Activated CD8-positive, alpha-beta memory T cell treated with anti-CD3 and anti-CD28 coated beads, Interleukin-2, amount 10 ng/mL, durations not matched to agents 7 days and 5 days (primary cell): ENCODE data around the gene EDA. TPM values are rescaled to one million over a fixed set of nuclear protein-coding genes. Genes with fewer than 3 reads are reported as not detected.

Source experiments
- ATAC-seq: fragments of 150-1000 bp; cut with Tn5 transposase; one replicate; pipeline ENCODE4 v1.10.0; 2021; ENCODE audit warnings: moderate library complexity
- CTCF ChIA-PET: fragments of 350-600 bp; sonication (Branson Sonifier 250); formaldehyde crosslinking; loops from one replicate; lab custom pipeline; 2021; ENCODE audit warnings: antibody characterized with exemption; lab: Charles Lee
- DNase-seq: peaks from one replicate; pipeline ENCODE4 v3.0.0-alpha.2; 2020
- H3K27ac Mint-ChIP-seq: one replicate; pipeline ENCODE4 v1.8.0; 2021; ENCODE audit warnings: mild to moderate bottlenecking, mixed read lengths
- H3K27me3 Mint-ChIP-seq: one replicate; pipeline ENCODE4 v1.8.0; 2021; ENCODE audit warnings: mixed read lengths
- H3K36me3 Mint-ChIP-seq: one replicate; pipeline ENCODE4 v1.8.0; 2021; ENCODE audit warnings: mild to moderate bottlenecking, mixed read lengths
- H3K4me1 Mint-ChIP-seq: one replicate; pipeline ENCODE4 v1.8.0; 2021; ENCODE audit warnings: mixed read lengths
- H3K4me3 Mint-ChIP-seq: one replicate; pipeline ENCODE4 v1.8.0; 2021; ENCODE audit warnings: mild to moderate bottlenecking, moderate library complexity, mixed read lengths
- H3K9me3 Mint-ChIP-seq: one replicate; pipeline ENCODE4 v1.8.0; 2022; ENCODE audit warnings: low read depth, mixed read lengths
- total RNA-seq, 2 experiments: library from RNA; stranded (reverse); gene quantifications; one replicate each; pipeline ENCODE4 v1.2.3, GENCODE V29; 2021

Gene EDA
- total RNA-seq, 2 experiments from 2014 or later: 0.79 to 0.96 TPM

DNA sequence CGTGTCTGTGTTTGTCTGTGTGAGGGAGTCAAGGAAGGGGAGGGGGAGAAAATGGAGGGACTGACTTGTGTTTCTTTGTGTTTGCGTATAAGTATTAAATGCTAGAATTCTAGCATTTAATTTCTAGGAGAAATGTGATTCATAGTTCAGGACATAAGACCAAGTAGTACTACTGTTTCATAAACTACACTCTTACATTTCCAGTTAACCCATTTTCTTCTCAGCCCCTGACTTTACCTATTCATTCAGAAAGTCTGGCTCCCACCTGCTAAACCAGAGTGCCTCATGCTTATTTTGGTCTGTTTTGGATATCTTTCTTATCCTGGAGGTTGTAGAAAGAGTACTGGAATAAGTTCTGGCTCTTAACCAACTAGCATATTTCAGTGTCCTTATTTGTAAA, 14.2 kb downstream of the EDA start:
- ATAC-seq (no peak), DNase-seq (no peak)
- CTCF ChIA-PET: no interaction called here
- Mint-ChIP-seq H3K27ac (no peak overlapping the region), H3K36me3 (no peaks in the 10 kb centered on the region), H3K4me3 (no peak overlapping the region), H3K27me3 (no peaks in the 10 kb centered on the region), H3K9me3 (no peaks in the 10 kb centered on the region), H3K4me1 (peaks cover 2% of the 10 kb centered on the region)

DNA sequence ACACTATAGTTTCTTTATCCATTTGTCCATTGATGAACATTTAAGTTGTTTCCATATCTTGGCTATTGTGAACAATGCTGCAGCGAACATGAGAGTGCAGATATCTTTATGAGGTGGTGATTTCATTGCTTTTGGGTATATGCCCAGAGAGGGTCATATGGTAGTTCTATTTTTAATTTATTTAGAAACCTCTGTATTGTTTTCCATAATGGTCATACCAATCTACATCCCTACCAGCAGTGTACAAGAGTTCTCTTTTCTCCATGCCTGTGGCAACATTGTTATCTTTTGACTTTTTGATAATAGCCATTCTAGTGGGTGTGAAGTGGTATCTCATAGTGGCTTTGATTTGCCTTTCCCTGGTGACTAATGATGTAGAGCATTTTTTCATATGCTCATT, 48.8 kb downstream of the EDA start:
- Mint-ChIP-seq H3K36me3 (no peaks in the 10 kb centered on the region), H3K4me3 (no peak overlapping the region), H3K27me3 (no peaks in the 10 kb centered on the region), H3K9me3 (no peaks in the 10 kb centered on the region), H3K27ac (no peak overlapping the region), H3K4me1 (no peaks in the 10 kb centered on the region)
- no peak for ATAC-seq
- no peak for DNase-seq
- CTCF ChIA-PET: no interaction called here

DNA sequence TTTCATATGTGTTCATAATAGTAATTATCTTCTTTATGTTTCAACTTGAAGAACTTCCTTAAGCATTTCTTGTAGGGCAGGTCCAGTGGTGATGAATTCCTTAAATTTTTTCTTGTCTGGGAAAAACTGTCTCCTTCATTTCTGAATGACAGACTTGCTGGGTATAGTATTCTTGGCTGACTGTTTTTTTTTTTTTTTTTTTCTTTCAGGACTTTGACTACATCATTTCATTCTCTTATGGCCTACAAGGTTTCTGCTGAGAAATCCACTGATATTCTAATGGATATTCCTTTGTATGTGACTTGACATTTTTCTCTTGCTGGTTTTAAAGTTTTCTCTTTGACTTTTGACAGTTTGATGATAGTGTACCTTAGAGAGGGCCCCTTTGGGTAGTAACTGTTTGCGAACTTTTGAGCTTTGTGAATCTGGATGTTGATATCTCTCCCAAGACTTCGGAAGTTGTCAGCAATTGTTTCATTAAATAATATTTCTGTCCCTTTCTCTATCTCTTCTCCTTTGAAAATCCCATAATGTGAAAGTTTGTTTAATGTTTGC, 54.2 kb downstream of the EDA start:
- CTCF ChIA-PET: no interaction called here
- ATAC-seq (no peak), DNase-seq (no peak)
- no peaks in the 10 kb centered on the region for H3K4me1 Mint-ChIP-seq
- H3K36me3 Mint-ChIP-seq: peaks cover 1% of the 10 kb centered on the region
- H3K27ac Mint-ChIP-seq: no peak overlapping the region
- no peaks in the 10 kb centered on the region for H3K27me3 Mint-ChIP-seq
- no peak overlapping the region for H3K4me3 Mint-ChIP-seq
- H3K9me3 Mint-ChIP-seq: peaks cover 3% of the 10 kb centered on the region

DNA sequence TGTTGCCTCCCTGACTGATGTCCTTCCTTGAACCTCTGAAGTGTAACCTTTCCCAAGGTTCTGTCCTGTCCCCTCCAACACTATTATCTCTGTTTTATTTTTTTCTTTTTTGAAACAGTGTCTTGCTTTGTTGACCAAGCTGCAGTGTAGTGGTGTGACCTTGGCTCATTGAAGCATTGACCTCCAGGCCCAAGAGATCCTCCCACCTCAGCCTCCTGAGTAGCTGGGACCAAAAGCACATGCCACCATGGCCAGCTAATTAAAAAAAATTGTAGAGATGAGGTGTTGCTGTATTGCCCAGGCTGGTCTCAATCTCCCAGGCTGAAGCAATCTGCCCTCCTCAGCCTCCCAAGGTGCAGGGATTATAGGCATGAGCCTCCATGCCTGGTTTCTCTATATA, 59.0 kb downstream of the EDA start:
- ATAC-seq: no peak
- Mint-ChIP-seq H3K27ac (no peak overlapping the region), H3K36me3 (peaks cover 1% of the 10 kb centered on the region), H3K4me1 (no peaks in the 10 kb centered on the region), H3K4me3 (no peak overlapping the region), H3K9me3 (peaks cover 6% of the 10 kb centered on the region), H3K27me3 (no peaks in the 10 kb centered on the region)
- CTCF ChIA-PET: no interaction called here
- DNase-seq: no peak

DNA sequence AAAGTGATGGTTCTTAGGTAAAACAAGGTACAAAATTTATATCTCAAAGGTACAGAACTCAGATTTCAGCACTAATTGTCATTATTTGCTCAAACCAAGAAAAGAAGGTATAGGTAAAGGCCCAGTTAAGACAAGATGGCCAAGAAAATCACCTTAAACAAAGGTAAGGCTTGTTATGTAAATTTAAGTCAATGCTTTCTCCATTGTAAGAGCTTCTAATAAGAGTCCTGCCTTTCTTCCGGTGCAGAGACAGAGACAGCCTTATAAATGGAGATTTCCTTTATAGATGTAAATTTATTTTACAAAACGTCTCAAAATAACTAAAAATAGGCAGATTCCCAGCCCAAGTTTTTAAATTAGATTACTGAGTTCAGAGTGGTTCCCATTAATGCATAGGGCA, 89.9 kb downstream of the EDA start:
- no peak overlapping the region for H3K27ac Mint-ChIP-seq
- H3K36me3 Mint-ChIP-seq: no peaks in the 10 kb centered on the region
- no peak for DNase-seq
- CTCF ChIA-PET: no interaction called here
- ATAC-seq: no peak
- H3K4me3 Mint-ChIP-seq: no peak overlapping the region
- no peaks in the 10 kb centered on the region for H3K27me3 Mint-ChIP-seq
- peaks cover 2% of the 10 kb centered on the region for H3K9me3 Mint-ChIP-seq
- H3K4me1 Mint-ChIP-seq: no peaks in the 10 kb centered on the region

DNA sequence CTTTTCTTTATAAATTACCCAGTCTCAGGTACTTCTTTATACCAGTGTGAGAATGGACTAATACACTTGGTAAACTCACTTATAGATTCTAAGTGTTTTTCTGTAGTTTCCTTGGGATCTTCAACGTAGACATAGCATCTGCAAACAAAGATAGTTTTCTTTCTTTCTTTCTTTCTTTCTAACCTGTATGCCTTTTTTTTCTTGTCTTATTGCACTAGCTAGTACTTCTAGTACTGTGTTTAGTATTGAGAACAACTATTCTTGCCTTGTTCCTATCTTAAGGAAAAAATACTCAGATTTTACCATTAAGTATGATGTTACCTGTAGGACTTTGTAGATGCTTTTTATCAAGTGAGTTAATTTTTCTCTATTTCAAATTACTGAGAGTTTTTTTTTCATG, 102.2 kb downstream of the EDA start:
- Mint-ChIP-seq H3K4me1 (no peaks in the 10 kb centered on the region), H3K27ac (no peak overlapping the region)

DNA sequence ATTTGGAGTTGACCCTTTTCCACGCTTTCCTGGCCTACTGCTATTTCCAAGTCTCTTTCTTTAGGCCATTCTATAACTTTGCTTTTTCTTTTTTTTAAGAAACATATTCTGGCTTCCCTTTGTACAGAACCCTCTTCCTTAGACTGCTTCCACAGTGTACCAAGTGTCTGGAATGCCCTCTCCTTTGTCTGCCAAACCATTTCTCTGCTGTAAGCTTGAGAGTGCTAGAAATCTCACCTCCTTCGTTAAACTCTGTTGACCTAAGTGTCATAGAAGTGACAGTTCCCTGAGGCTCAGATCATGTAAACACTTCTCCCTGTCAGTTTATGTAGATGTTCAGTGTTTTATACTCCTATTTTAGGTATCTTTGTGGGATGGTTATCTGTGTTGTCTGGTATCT, 108.4 kb downstream of the EDA start:
- H3K36me3 Mint-ChIP-seq: no peaks in the 10 kb centered on the region
- CTCF ChIA-PET: no interaction called here
- no peak overlapping the region for H3K27ac Mint-ChIP-seq
- H3K4me1 Mint-ChIP-seq: no peaks in the 10 kb centered on the region
- H3K4me3 Mint-ChIP-seq: no peak overlapping the region
- H3K27me3 Mint-ChIP-seq: no peaks in the 10 kb centered on the region
- ATAC-seq (no peak), DNase-seq (no peak)
- no peaks in the 10 kb centered on the region for H3K9me3 Mint-ChIP-seq

More for the DNA sequence above, 102.2 kb downstream of the EDA start:
- CTCF ChIA-PET: no interaction called here
- H3K4me3 Mint-ChIP-seq: no peak overlapping the region
- no peak for ATAC-seq
- no peak for DNase-seq
- H3K27me3 Mint-ChIP-seq: no peaks in the 10 kb centered on the region
- peaks cover 2% of the 10 kb centered on the region for H3K9me3 Mint-ChIP-seq
- no peaks in the 10 kb centered on the region for H3K36me3 Mint-ChIP-seq

DNA sequence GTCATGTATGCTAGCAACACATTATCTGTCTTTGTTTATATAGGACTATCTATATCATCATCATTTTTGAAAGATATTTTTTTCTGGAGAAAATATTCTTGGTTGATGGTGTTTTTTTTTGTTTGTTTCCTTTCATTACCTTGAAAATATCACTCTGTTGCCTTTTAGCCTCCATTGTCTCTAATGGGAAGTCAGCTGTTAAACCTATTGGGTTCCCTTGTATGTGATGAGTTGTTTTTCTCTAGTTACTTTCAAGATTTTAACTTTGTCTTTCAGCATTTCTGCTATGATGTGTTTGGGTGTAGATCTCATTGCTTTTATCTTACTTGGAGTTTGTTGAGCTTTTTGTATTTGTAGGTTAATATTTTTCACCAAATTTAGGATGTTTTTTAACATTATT, 124.4 kb downstream of the EDA start:
- CTCF ChIA-PET: no interaction called here
- no peak overlapping the region for H3K4me3 Mint-ChIP-seq
- H3K36me3 Mint-ChIP-seq: no peaks in the 10 kb centered on the region
- ATAC-seq: no peak
- H3K9me3 Mint-ChIP-seq: peaks cover 2% of the 10 kb centered on the region
- no peaks in the 10 kb centered on the region for H3K4me1 Mint-ChIP-seq
- no peaks in the 10 kb centered on the region for H3K27me3 Mint-ChIP-seq
- no peak overlapping the region for H3K27ac Mint-ChIP-seq
- DNase-seq: no peak

DNA sequence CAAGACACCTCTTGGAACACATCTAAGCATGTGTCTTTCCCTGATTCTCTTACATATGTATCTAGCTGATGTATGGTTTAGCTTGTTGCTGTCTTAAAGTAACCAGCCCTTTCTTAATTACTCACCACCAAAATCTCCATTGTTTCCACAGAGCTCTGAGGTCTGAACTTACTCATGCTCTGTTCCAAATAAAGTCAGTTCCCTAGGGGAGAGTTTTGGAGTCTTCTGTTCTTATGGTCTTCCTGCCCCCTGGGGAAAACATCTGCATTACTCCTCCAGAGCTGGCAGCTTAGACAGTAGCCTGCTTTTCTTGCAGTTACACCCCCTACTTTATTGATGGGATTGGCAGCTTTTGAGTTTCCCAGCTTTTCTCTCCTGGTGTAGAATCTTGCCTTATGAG, 125.8 kb downstream of the EDA start:
- Mint-ChIP-seq H3K36me3 (no peaks in the 10 kb centered on the region), H3K9me3 (peaks cover 2% of the 10 kb centered on the region), H3K4me1 (no peaks in the 10 kb centered on the region), H3K27me3 (no peaks in the 10 kb centered on the region), H3K27ac (no peak overlapping the region), H3K4me3 (no peak overlapping the region)
- no peak for DNase-seq
- CTCF ChIA-PET: no interaction called here
- ATAC-seq: no peak

DNA sequence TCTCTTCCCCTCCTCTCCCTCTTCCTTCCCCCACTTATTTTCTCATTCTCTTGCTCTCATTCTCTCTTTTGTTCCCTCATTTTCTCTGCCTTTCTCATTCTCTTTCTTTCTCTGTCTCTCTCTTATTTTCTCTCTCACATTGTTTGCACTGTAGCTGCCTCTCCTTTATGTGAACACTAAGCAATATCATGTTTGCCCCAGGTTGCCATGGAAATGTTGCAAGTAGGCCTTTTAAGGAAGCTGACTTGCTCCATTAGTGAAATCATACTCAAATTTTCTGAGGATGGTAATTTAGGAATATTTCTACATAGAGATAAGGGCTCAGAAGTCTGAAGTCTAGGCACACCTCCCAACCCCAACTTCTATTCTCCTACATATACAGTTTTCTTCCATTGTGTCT, 130.1 kb downstream of the EDA start:
- H3K36me3 Mint-ChIP-seq: no peaks in the 10 kb centered on the region
- DNase-seq (no peak), ATAC-seq (no peak)
- H3K27ac Mint-ChIP-seq: no peak overlapping the region
- no peaks in the 10 kb centered on the region for H3K9me3 Mint-ChIP-seq
- CTCF ChIA-PET: no interaction called here
- H3K27me3 Mint-ChIP-seq: no peaks in the 10 kb centered on the region
- no peaks in the 10 kb centered on the region for H3K4me1 Mint-ChIP-seq
- H3K4me3 Mint-ChIP-seq: no peak overlapping the region

DNA sequence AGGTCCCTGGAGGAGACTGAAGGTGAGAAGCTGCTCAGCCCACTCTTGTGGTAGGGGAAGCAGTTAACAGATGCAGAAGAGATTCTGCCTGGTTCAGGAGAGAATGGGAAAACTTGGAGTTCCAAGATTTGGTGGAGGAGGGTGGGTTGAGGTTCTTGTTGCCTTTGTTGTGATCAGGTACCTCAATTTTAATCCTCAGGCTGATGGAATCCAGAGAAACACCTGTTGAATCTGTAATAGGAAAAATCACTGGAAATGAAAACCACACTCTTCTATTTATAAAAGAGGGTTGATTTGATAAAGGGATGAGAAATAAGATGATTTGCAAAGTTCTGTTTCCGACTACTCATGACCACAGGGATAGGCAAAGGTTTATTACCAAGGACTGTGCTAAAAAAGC, 132.1 kb downstream of the EDA start:
- H3K9me3 Mint-ChIP-seq: no peaks in the 10 kb centered on the region
- DNase-seq (no peak), ATAC-seq (no peak)
- no peaks in the 10 kb centered on the region for H3K36me3 Mint-ChIP-seq
- no peak overlapping the region for H3K4me3 Mint-ChIP-seq
- no peak overlapping the region for H3K27ac Mint-ChIP-seq
- no peaks in the 10 kb centered on the region for H3K4me1 Mint-ChIP-seq
- H3K27me3 Mint-ChIP-seq: no peaks in the 10 kb centered on the region
- CTCF ChIA-PET: no interaction called here

DNA sequence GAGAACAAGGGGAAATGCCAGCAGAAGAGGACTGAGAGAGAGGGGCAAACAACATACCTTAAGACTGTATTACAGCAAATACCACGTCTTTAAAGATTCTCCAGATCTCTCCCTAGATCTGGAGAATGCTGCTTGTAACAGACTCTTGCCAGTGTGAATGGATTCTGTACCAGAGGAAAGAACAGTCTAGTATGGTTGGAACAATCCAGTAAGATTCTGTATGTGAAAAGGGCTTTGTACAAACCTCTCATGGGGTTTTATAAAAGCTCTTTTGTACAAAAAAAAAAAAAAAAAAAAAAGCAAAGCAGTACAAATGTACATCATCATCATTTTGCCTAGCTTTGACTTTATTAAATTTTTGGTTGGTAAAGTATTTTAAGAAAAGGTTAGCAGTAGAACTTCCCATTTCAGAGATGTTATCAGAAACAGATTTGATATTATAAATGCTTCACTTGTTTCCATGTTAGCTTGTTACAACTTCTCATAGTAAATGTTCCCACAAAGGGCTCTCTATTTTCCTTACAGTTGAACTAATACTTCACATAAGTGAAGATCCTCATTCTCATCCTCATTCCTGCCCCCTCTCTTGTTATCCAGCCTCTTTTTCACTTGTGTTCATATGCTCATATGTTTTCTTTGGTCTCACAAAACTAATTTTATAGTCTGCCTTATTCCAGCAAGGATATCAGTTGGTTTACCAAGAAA, 144.2 kb downstream of the EDA start:
- no peak for ATAC-seq
- Mint-ChIP-seq H3K4me3 (no peak overlapping the region), H3K27ac (no peak overlapping the region), H3K27me3 (no peaks in the 10 kb centered on the region), H3K4me1 (no peaks in the 10 kb centered on the region), H3K36me3 (no peaks in the 10 kb centered on the region), H3K9me3 (no peaks in the 10 kb centered on the region)
- CTCF ChIA-PET: no interaction called here
- no peak for DNase-seq

DNA sequence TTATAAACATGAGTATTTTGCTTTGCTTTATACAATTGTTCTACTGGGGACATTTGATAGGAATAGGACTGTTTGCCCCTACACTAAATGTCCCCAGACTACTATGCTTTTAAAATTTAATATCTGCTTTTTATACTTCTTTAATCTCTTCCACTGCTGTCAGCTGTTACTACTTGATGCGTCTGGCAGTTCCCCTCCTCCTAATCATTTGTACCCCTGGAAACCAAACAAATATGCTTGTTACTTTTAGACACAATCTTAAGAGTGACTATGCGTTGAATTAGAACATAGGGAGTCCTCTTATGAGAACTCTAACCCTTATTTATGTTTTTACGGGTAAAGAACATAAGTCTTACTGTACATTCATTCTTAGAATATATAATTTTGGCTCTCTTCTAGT, 145.7 kb downstream of the EDA start:
- Mint-ChIP-seq H3K4me3 (no peak overlapping the region), H3K36me3 (no peaks in the 10 kb centered on the region), H3K27me3 (no peaks in the 10 kb centered on the region), H3K9me3 (no peaks in the 10 kb centered on the region), H3K27ac (no peak overlapping the region), H3K4me1 (no peaks in the 10 kb centered on the region)
- CTCF ChIA-PET: no interaction called here
- DNase-seq (no peak), ATAC-seq (no peak)

DNA sequence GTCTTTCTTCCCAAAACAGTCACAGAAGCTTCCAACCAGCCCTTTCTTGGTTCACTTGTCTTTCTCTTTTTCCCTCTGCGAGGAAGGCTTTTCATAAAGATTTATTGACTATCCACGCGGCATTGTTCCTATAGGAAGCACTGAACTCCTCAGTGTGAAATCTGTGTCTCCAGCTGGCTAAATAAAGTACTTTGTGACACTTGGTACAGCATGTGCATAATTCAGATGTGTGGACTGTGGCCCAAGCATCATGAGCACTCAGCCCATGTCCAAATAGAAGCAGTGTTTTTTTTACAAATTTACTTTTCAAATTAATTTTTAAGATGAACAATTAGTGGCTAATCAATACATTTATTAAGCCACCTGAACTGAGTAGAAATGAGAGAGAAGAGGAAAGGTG, 146.4 kb downstream of the EDA start:
- no peak for ATAC-seq
- CTCF ChIA-PET: no interaction called here
- DNase-seq: no peak
- no peaks in the 10 kb centered on the region for H3K9me3 Mint-ChIP-seq
- H3K4me3 Mint-ChIP-seq: no peak overlapping the region
- H3K4me1 Mint-ChIP-seq: no peaks in the 10 kb centered on the region
- H3K36me3 Mint-ChIP-seq: no peaks in the 10 kb centered on the region
- no peak overlapping the region for H3K27ac Mint-ChIP-seq
- no peaks in the 10 kb centered on the region for H3K27me3 Mint-ChIP-seq
